Ovary (tissue), 9 donors: Measurements from ENCODE around the gene ALK. TPM values are rescaled to one million over a fixed set of nuclear protein-coding genes. Genes with fewer than 3 reads are reported as not detected.

ENCODE experiments used
- DNase-seq, 5 donors: peaks; one replicate each; pipeline ENCODE4 v3.0.0-alpha.2; 2019 to 2020
- H3K27ac ChIP-seq, 2 donors: fragments of 200-600 bp; one replicate each; pipeline versions ENCODE4 v1.5.1 to v1.8.0; 2019 to 2022
- H3K27me3 ChIP-seq: fragments of 200-600 bp; one replicate; pipeline ENCODE4 v1.8.0; 2022
- H3K36me3 ChIP-seq: fragments of 200-600 bp; sonication (generic); one replicate; pipeline ENCODE4 v1.5.1; 2019
- H3K4me1 ChIP-seq: one replicate; pipeline ENCODE4 v1.8.1; 2013; ENCODE audit warnings: mild to moderate bottlenecking, moderate library complexity; ENCODE audit not compliant: insufficient read depth
- H3K4me3 ChIP-seq: fragments of 200-600 bp; sonication (generic); one replicate; pipeline ENCODE4 v1.5.1; 2017
- H3K9me3 ChIP-seq, 2 donors: fragments of 200-600 bp in 1 of 2; sonication (generic) in 1 of 2; one replicate each; pipeline versions ENCODE4 v1.5.1 to v1.8.1; 2013 to 2019; ENCODE audit warnings: mild to moderate bottlenecking in 1 of 2, moderate library complexity in 1 of 2
- CTCF ChIP-seq, 3 donors: fragments of 450-650 bp in 2 of 3; fragments of 200-600 bp in 1 of 3; IDR thresholded peaks; one replicate each; pipeline versions ENCODE4 v1.5.1 to v1.8.0; 2016 to 2022; ENCODE audit warnings: antibody characterized with exemption in 3 of 3, mild to moderate bottlenecking in 1 of 3
- EP300 ChIP-seq: sonication (generic); formaldehyde crosslinking; IDR thresholded peaks from one replicate; pipeline ENCODE4 v1.6.1; 2017; ENCODE audit warnings: antibody characterized with exemption
- POLR2A ChIP-seq: fragments of 450-650 bp; IDR thresholded peaks from one replicate; pipeline ENCODE4 v1.6.1; 2017; ENCODE audit warnings: antibody characterized with exemption, mild to moderate bottlenecking, moderate library complexity
- WGBS, 3 donors: extraction: QIAGEN DNeasy Blood & Tissue Kit in 1 of 3; methylation state at CpG; one replicate each; pipeline versions ENCODE4 v1.1.5 to v1.1.7; 2013 to 2017; 5-methylcytosine and 5-hydroxymethylcytosine counted together
- intact Hi-C, 4 donors: fragments of 100-400 bp; cut with DNase I; formaldehyde crosslinking; loops; one replicate each; pipeline versions ENCODE4 v1.11.0 to v1.15.1; 2022 to 2023
- polyA plus RNA-seq, 2 donors: library from polyadenylated mRNA; stranded (reverse); fragments of 200-250 nt in 1 of 2; fragments of 350-450 nt in 1 of 2; fragmentation: Illumina TruSeq in 1 of 2; extraction: RNeasy Lipid Tissue Mini Kit (QIAGEN cat#74804) in 1 of 2; gene quantifications; one replicate each; pipeline ENCODE4 v1.2.3, GENCODE V29; 2013 to 2014
- total RNA-seq, 7 donors: library from RNA; depleted of rRNA in 2 of 7; stranded (reverse); fragments of >200 nt in 2 of 7; fragmentation: NEBNext Ultra II Directional in 3 of 7; extraction: Animal tissue kit (Norgen Biotek cat#: 25700) in 3 of 7; gene quantifications; one replicate each; pipeline versions ENCODE4 v1.1.0 to v1.2.4, GENCODE V29; 2016 to 2023
- donor health status: DM: no; HTN: no; CAD: no; lungs with moderate emphysema.
- donor health status: DM: no; HTN: no; CAD: no.
- donor health status: Bipolar disorder and iron deficiency.
- donor health status: DM: yes; HTN: yes; CAD: no.
- donor health status: DM: no; HTN: no; CAD: no.
- donor health status: DM: yes; HTN: yes; CAD: no.

The ALK gene
- total and polyA plus RNA-seq, 9 donors = 0.05 to 1.7 (median 0.23) TPM; not detected in 1

GRCh38 chr2:29482348-29482747, 439.0 kb downstream of the ALK start:
- 86 to 89% (median 88%) methylated on average over 2 of the region's 2 CpGs for WGBS, 3 donors
- intact Hi-C loops = no loop called here
- TF ChIP-seq EP300 = no peak
- no peak for TF ChIP-seq CTCF (IDR thresholded peaks at IDR 0.05)
- TF ChIP-seq POLR2A = no peak
- Histone ChIP-seq H3K36me3 (no peaks in the 10 kb centered on the region), H3K27ac (no peak overlapping the region), H3K9me3 (no peaks in the 10 kb centered on the region), H3K4me1 (no peaks in the 10 kb centered on the region), H3K27me3 (no peaks in the 10 kb centered on the region), H3K4me3 (no peak overlapping the region)
- DNase-seq = no peak

GRCh38 chr2:29481313-29481712, 440.1 kb downstream of the ALK start:
- Histone ChIP-seq H3K4me3 (no peak overlapping the region), H3K27me3 (no peaks in the 10 kb centered on the region), H3K27ac (no peak overlapping the region), H3K4me1 (no peaks in the 10 kb centered on the region), H3K36me3 (no peaks in the 10 kb centered on the region), H3K9me3 (no peaks in the 10 kb centered on the region)
- TF ChIP-seq EP300 (no peak), POLR2A (no peak), CTCF (IDR thresholded peaks at IDR 0.05) (no peak)
- no peak for DNase-seq
- intact Hi-C loops = no loop called here
- WGBS, 3 donors = 83 to 86% (median 86%) methylated on average over 1 of the region's 1 CpG

GRCh38 chr2:29480426-29480825, 441.0 kb downstream of the ALK start:
- TF ChIP-seq CTCF (IDR thresholded peaks at IDR 0.05) (no peak), POLR2A (no peak), EP300 (no peak)
- no peak for DNase-seq
- no peak overlapping the region for H3K4me3 ChIP-seq
- no peak overlapping the region for H3K27ac ChIP-seq
- H3K4me1 ChIP-seq = no peaks in the 10 kb centered on the region
- no peaks in the 10 kb centered on the region for H3K36me3 ChIP-seq
- no peaks in the 10 kb centered on the region for H3K27me3 ChIP-seq
- H3K9me3 ChIP-seq = no peaks in the 10 kb centered on the region
- intact Hi-C loops = no loop called here
- 30 to 47% (median 37%) methylated on average over 4 of the region's 4 CpGs for WGBS, 3 donors

- DNase-seq = no peak
- H3K4me3 ChIP-seq = no peak overlapping the region
- H3K27ac ChIP-seq = no peak overlapping the region
- no peaks in the 10 kb centered on the region for H3K36me3 ChIP-seq
- H3K27me3 ChIP-seq = no peaks in the 10 kb centered on the region
- no peaks in the 10 kb centered on the region for H3K9me3 ChIP-seq
- intact Hi-C loops = no loop called here
- no peak for TF ChIP-seq CTCF (IDR thresholded peaks at IDR 0.05)
- no peak for TF ChIP-seq EP300
- TF ChIP-seq POLR2A = no peak
- H3K4me1 ChIP-seq = no peaks in the 10 kb centered on the region
- 75 to 89% (median 88%) methylated on average over 2 of the region's 2 CpGs for WGBS, 3 donors
These were observed 442.0 kb downstream of the ALK start for GRCh38 chr2:29479401-29479800.

GRCh38 chr2:29478641-29479040, 442.7 kb downstream of the ALK start:
- 86 to 96% (median 92%) methylated on average over 4 of the region's 4 CpGs for WGBS, 3 donors

More at GRCh38 chr2:29478641-29479040, 442.7 kb downstream of the ALK start:
- H3K27ac ChIP-seq = no peak overlapping the region
- DNase-seq = no peak
- intact Hi-C loops = no loop called here
- H3K4me3 ChIP-seq = no peak overlapping the region
- H3K27me3 ChIP-seq = no peaks in the 10 kb centered on the region
- TF ChIP-seq EP300 (no peak), POLR2A (no peak), CTCF (IDR thresholded peaks at IDR 0.05) (no peak)
- no peaks in the 10 kb centered on the region for H3K36me3 ChIP-seq
- H3K9me3 ChIP-seq = no peaks in the 10 kb centered on the region
- H3K4me1 ChIP-seq = no peaks in the 10 kb centered on the region
